Neural cell (in vitro differentiated cells): ENCODE measurements around the gene ELK3. TPM values are rescaled to one million over a fixed set of nuclear protein-coding genes. Genes with fewer than 3 reads are reported as not detected.

ENCODE experiments used
- H2AFZ ChIP-seq: fragments of 200-600, 300-800 bp; sonication (generic), shearing (Covaris generic); 2 replicates; pipeline ENCODE4 v1.6.0; 2014; ENCODE audit warnings: low read depth, mild to moderate bottlenecking, antibody characterized with exemption, low read length, moderate library complexity
- H3F3A ChIP-seq: fragments of 200-600 bp; shearing (Covaris generic); 2 replicates; pipeline ENCODE4 v1.6.1; 2016; ENCODE audit warnings: mild to moderate bottlenecking, moderate library complexity, mixed read lengths, antibody characterized with exemption, low read length; ENCODE audit not compliant: insufficient read depth, poor library complexity, severe bottlenecking
- H3K27ac ChIP-seq: fragments of 200-600, 300-800 bp; sonication (generic), shearing (Covaris generic); 2 replicates; pipeline ENCODE4 v1.5.1; 2014; ENCODE audit warnings: mild to moderate bottlenecking, low read length, moderate library complexity
- H3K27me3 ChIP-seq: fragments of 300-800, 200-600 bp; sonication (generic), shearing (Covaris generic); 2 replicates; pipeline ENCODE4 v1.6.0; 2014; ENCODE audit warnings: mild to moderate bottlenecking, low read depth, low read length, moderate library complexity; ENCODE audit not compliant: insufficient read depth
- H3K36me3 ChIP-seq: fragments of 300-800, 200-600 bp; sonication (generic), shearing (Covaris generic); 2 replicates; pipeline ENCODE4 v1.5.1; 2014; ENCODE audit warnings: mild to moderate bottlenecking, antibody characterized with exemption, low read length, moderate library complexity; ENCODE audit not compliant: insufficient read depth
- H3K4me2 ChIP-seq: fragments of 300-800, 200-600 bp; sonication (generic), shearing (Covaris generic); 2 replicates; pipeline ENCODE4 v1.6.0; 2014; ENCODE audit warnings: mild to moderate bottlenecking, low read length
- H3K4me3 ChIP-seq: fragments of 300-800, 200-600 bp; sonication (generic), shearing (Covaris generic); 2 replicates; pipeline ENCODE4 v1.5.1; 2014; ENCODE audit warnings: mild to moderate bottlenecking, low read length, moderate library complexity
- H3K79me2 ChIP-seq: fragments of 200-600 bp; shearing (Covaris generic); replicated peaks from 2 replicates; pipeline ENCODE4 v1.6.0; 2014; ENCODE audit warnings: mild to moderate bottlenecking, low read length, moderate library complexity; ENCODE audit not compliant: insufficient read depth
- H3K9ac ChIP-seq: fragments of 300-800, 200-600 bp; sonication (generic), shearing (Covaris generic); 2 replicates; pipeline ENCODE4 v1.6.1; 2016; ENCODE audit warnings: mild to moderate bottlenecking, low read length, mixed read lengths
- H3K9me2 ChIP-seq: fragments of 200-600 bp; shearing (Covaris generic); 2 replicates; pipeline ENCODE4 v1.6.1; 2016; ENCODE audit warnings: mild to moderate bottlenecking, low read length, mixed read lengths; ENCODE audit not compliant: insufficient read depth
- H3K9me3 ChIP-seq: fragments of 200-600, 300-800 bp; sonication (generic), shearing (Covaris generic); 2 replicates; pipeline ENCODE4 v1.6.1; 2016; ENCODE audit warnings: mild to moderate bottlenecking, mixed run types, low read length, moderate library complexity, mixed read lengths
- H4K20me1 ChIP-seq: fragments of 200-600 bp; shearing (Covaris generic); 2 replicates; pipeline ENCODE4 v1.6.1; 2016; ENCODE audit warnings: mild to moderate bottlenecking, mixed run types; ENCODE audit not compliant: insufficient read depth
- CTCF ChIP-seq: fragments of 450-650 bp; IDR thresholded peaks from 2 replicates; pipeline ENCODE4 v1.5.1; 2014; ENCODE audit warnings: antibody characterized with exemption, mild to moderate bottlenecking, moderate library complexity; ENCODE audit not compliant: poor library complexity, severe bottlenecking
- EP300 ChIP-seq: fragments of 450-650 bp; conservative IDR thresholded peaks from 2 replicates; pipeline ENCODE4 v1.6.1; 2014; ENCODE audit warnings: antibody characterized with exemption, mild to moderate bottlenecking, moderate library complexity; ENCODE audit not compliant: poor library complexity, severe bottlenecking
- EZH2 ChIP-seq: fragments of 200-600, 300-800 bp; shearing (Covaris generic), sonication (generic); IDR thresholded peaks from 2 replicates; pipeline ENCODE4 v1.6.1; 2014; ENCODE audit warnings: antibody characterized with exemption, low read length, borderline replicate concordance, mild to moderate bottlenecking; ENCODE audit not compliant: insufficient read depth, poor library complexity, severe bottlenecking
- MXI1 ChIP-seq: fragments of 450-650 bp; conservative IDR thresholded peaks from 2 replicates; pipeline ENCODE4 v1.6.1; 2014; ENCODE audit warnings: antibody characterized with exemption, mild to moderate bottlenecking; ENCODE audit not compliant: poor library complexity, severe bottlenecking
- POLR2AphosphoS5 ChIP-seq: IDR thresholded peaks from 2 replicates; pipeline ENCODE4 v1.6.1; 2012
- RAD21 ChIP-seq: fragments of 450-650 bp; conservative IDR thresholded peaks from 2 replicates; pipeline ENCODE4 v1.6.1; 2014; ENCODE audit warnings: antibody characterized with exemption, mild to moderate bottlenecking, moderate library complexity
- REST ChIP-seq: IDR thresholded peaks from 2 replicates; pipeline ENCODE4 v1.6.1; 2012; ENCODE audit warnings: borderline replicate concordance
- SMC3 ChIP-seq: fragments of 450-650 bp; conservative IDR thresholded peaks from 2 replicates; pipeline ENCODE4 v1.6.1; 2014; ENCODE audit warnings: antibody characterized with exemption, mild to moderate bottlenecking, moderate library complexity; ENCODE audit not compliant: poor library complexity
- TAF1 ChIP-seq: IDR thresholded peaks from 2 replicates; pipeline ENCODE4 v1.6.1; 2012; ENCODE audit warnings: low read depth
- polyA plus RNA-seq: library from polyadenylated mRNA; depleted of rRNA; stranded (reverse); fragments of >200 nt; gene quantifications from 2 replicates; pipeline ENCODE4 v1.2.3, GENCODE V29; 2014

Gene ELK3
- polyA plus RNA-seq, 1 donor from 2014 or later: 0.10 TPM

GRCh38 chr12:96271469-96272199, 77.5 kb downstream of the ELK3 start:
- no peak overlapping the region for H3K27ac ChIP-seq
- H3K79me2 ChIP-seq: no peaks in the 10 kb centered on the region
- no peaks in the 10 kb centered on the region for H3K27me3 ChIP-seq
- no peaks in the 10 kb centered on the region for H3K9me3 ChIP-seq
- H3K9ac ChIP-seq: no peak overlapping the region
- no peaks in the 10 kb centered on the region for H3F3A ChIP-seq
- H3K9me2 ChIP-seq: no peaks in the 10 kb centered on the region
- TF ChIP-seq EZH2 (no peak), RAD21 (no peak), MXI1 (no peak), CTCF (no peak), TAF1 (no peak), EP300 (no peak), SMC3 (no peak), POLR2AphosphoS5 (no peak), REST (no peak)
- no peaks in the 10 kb centered on the region for H4K20me1 ChIP-seq
- H3K36me3 ChIP-seq: no peaks in the 10 kb centered on the region
- no peak overlapping the region for H2AFZ ChIP-seq
- H3K4me3 ChIP-seq: no peak overlapping the region
- H3K4me2 ChIP-seq: no peak overlapping the region

GRCh38 chr12:96274331-96274730, 80.2 kb downstream of the ELK3 start:
- Histone ChIP-seq H3K9me2 (no peaks in the 10 kb centered on the region), H2AFZ (no peak overlapping the region), H3K79me2 (no peaks in the 10 kb centered on the region), H3K9me3 (no peaks in the 10 kb centered on the region), H3K27ac (no peak overlapping the region), H3K36me3 (peaks cover 4% of the 10 kb centered on the region), H3K9ac (no peak overlapping the region), H3K4me2 (no peak overlapping the region), H4K20me1 (no peaks in the 10 kb centered on the region), H3K4me3 (no peak overlapping the region), H3K27me3 (no peaks in the 10 kb centered on the region), H3F3A (no peaks in the 10 kb centered on the region)
- TF ChIP-seq SMC3: no peak
- TF ChIP-seq RAD21: no peak
- no peak for TF ChIP-seq MXI1
- TF ChIP-seq CTCF: no peak
